IMR-90 (cell line): Measurements from ENCODE around the gene HYAL1. TPM values are rescaled to one million over a fixed set of nuclear protein-coding genes. Genes with fewer than 3 reads are reported as not detected.

Source experiments
- ATAC-seq: fragments of 200-7000 bp; cut with Tn5 transposase; 2 replicates; pipeline ENCODE4 v1.9.1; 2020; ENCODE audit warnings: low read depth, mild to moderate bottlenecking, moderate library complexity
- BruUV-seq: library from RNA; stranded (reverse); fragments of 400-500 nt; replicated peaks from 2 replicates; lab custom pipeline; 2021; lab: Mats Ljungman, UMichigan
- CTCF ChIA-PET: fragments of 300-600 bp; formaldehyde crosslinking; extraction: SDS; loops from one replicate; lab custom pipeline; 2021; ENCODE audit warnings: antibody characterized with exemption; lab: Yijun Ruan, JAX
- POLR2A ChIA-PET: fragments of 300-600 bp; sonication (Branson Sonifier 250); formaldehyde crosslinking; loops from one replicate; lab custom pipeline; 2022; ENCODE audit warnings: antibody characterized with exemption; ENCODE audit not compliant: unreplicated experiment; lab: Charles Lee
- DNase-seq: peaks from one replicate; pipeline ENCODE4 v3.0.0; 2013
- H2AFZ ChIP-seq: replicated peaks from 2 replicates; pipeline ENCODE3; 2013; ENCODE audit warnings: low read length, mild to moderate bottlenecking; ENCODE audit not compliant: poor library complexity
- H2AK5ac ChIP-seq: 2 replicates; pipeline ENCODE4 v1.6.1; 2013; ENCODE audit warnings: low read depth, low read length, inconsistent platforms
- H2AK9ac ChIP-seq: replicated peaks from 2 replicates; pipeline ENCODE3; 2013; ENCODE audit warnings: mild to moderate bottlenecking, low read depth, low read length, moderate library complexity; ENCODE audit not compliant: poor library complexity
- H2BK120ac ChIP-seq: 2 replicates; pipeline ENCODE4 v1.6.1; 2013; ENCODE audit warnings: low read depth, low read length, inconsistent platforms
- H2BK15ac ChIP-seq: 3 replicates; pipeline ENCODE4 v1.6.1; 2013; ENCODE audit warnings: low read depth, low read length, inconsistent platforms
- H2BK20ac ChIP-seq: 2 replicates; pipeline ENCODE4 v1.6.1; 2013; ENCODE audit warnings: low read depth, mild to moderate bottlenecking, inconsistent platforms, low read length, moderate library complexity
- H2BK5ac ChIP-seq: 2 replicates; pipeline ENCODE4 v1.6.1; 2013; ENCODE audit warnings: mild to moderate bottlenecking, low read depth, low read length, inconsistent platforms; ENCODE audit not compliant: poor library complexity, severe bottlenecking
- H3K14ac ChIP-seq: replicated peaks from 2 replicates; pipeline ENCODE4 v1.6.1; 2013; ENCODE audit warnings: low read depth, low read length, inconsistent platforms
- H3K18ac ChIP-seq: 2 replicates; pipeline ENCODE4 v1.6.1; 2013; ENCODE audit warnings: low read depth, low read length, control low read depth
- H3K23ac ChIP-seq: 2 replicates; pipeline ENCODE4 v1.6.1; 2013; ENCODE audit warnings: low read depth, low read length, inconsistent platforms
- H3K27ac ChIP-seq: 2 replicates; pipeline ENCODE4 v1.5.1; 2013; ENCODE audit warnings: mild to moderate bottlenecking, control low read depth, low read length; ENCODE audit not compliant: insufficient read depth
- H3K27me3 ChIP-seq: 2 replicates; pipeline ENCODE4 v1.6.1; 2013; ENCODE audit warnings: low read length; ENCODE audit not compliant: control insufficient read depth, insufficient read depth
- H3K36me3 ChIP-seq: 2 replicates; pipeline ENCODE4 v1.6.1; 2013; ENCODE audit warnings: low read length, mixed read lengths; ENCODE audit not compliant: control insufficient read depth, insufficient read depth
- H3K4ac ChIP-seq: 2 replicates; pipeline ENCODE4 v1.6.1; 2013; ENCODE audit warnings: low read depth, low read length, inconsistent platforms
- H3K4me1 ChIP-seq: 2 replicates; pipeline ENCODE4 v1.6.1; 2013; ENCODE audit warnings: low read length, mixed read lengths; ENCODE audit not compliant: control insufficient read depth, insufficient read depth
- H3K4me2 ChIP-seq: 2 replicates; pipeline ENCODE4 v1.6.1; 2013; ENCODE audit warnings: low read depth, mild to moderate bottlenecking, control low read depth, low read length, moderate library complexity
- H3K4me3 ChIP-seq: 2 replicates; pipeline ENCODE4 v1.5.1; 2013; ENCODE audit warnings: low read depth, mild to moderate bottlenecking, control low read depth, low read length, moderate library complexity; ENCODE audit not compliant: insufficient read depth
- H3K56ac ChIP-seq: 2 replicates; pipeline ENCODE4 v1.6.1; 2013; ENCODE audit warnings: low read length, inconsistent platforms; ENCODE audit not compliant: insufficient read depth; ENCODE audit errors: extremely low read depth
- H3K79me1 ChIP-seq, 2 experiments: 2 replicates each; pipeline ENCODE4 v1.6.1; 2013; ENCODE audit warnings: low read length in 2 of 2, inconsistent platforms in 1 of 2, low read depth in 1 of 2
- H3K9ac ChIP-seq: 2 replicates; pipeline ENCODE4 v1.6.1; 2013; ENCODE audit warnings: low read depth, low read length, control low read depth
- H3K9me1 ChIP-seq: 2 replicates; pipeline ENCODE4 v1.6.1; 2013; ENCODE audit warnings: low read length, inconsistent platforms; ENCODE audit not compliant: insufficient read depth
- H3K9me3 ChIP-seq: 2 replicates; pipeline ENCODE4 v1.6.1; 2013; ENCODE audit warnings: low read length; ENCODE audit not compliant: control insufficient read depth, insufficient read depth
- H4K20me1 ChIP-seq: 2 replicates; pipeline ENCODE4 v1.6.1; 2013; ENCODE audit warnings: low read length, inconsistent platforms; ENCODE audit not compliant: insufficient read depth
- H4K5ac ChIP-seq: 2 replicates; pipeline ENCODE4 v1.6.1; 2013; ENCODE audit warnings: mild to moderate bottlenecking, low read depth, low read length, control low read depth
- H4K8ac ChIP-seq, 2 experiments: 2 replicates each; pipeline ENCODE4 v1.6.1; 2013; ENCODE audit warnings: low read depth in 2 of 2, low read length in 2 of 2, control low read depth in 1 of 2, inconsistent platforms in 1 of 2
- H4K91ac ChIP-seq: 2 replicates; pipeline ENCODE4 v1.6.1; 2013; ENCODE audit warnings: low read depth, low read length, inconsistent platforms; ENCODE audit not compliant: insufficient read depth
- FOS ChIP-seq: fragments of 150-350 bp; IDR thresholded peaks from 2 replicates; pipeline ENCODE4 v1.6.1; 2016; ENCODE audit warnings: low read depth, low read length
- RAD21 ChIP-seq: IDR thresholded peaks from 2 replicates; pipeline ENCODE4 v1.6.1; 2012; ENCODE audit warnings: low read length, improper control_type of control experiment
- WGBS, 2 experiments: methylation state at CpG; one replicate each; pipeline versions ENCODE4 v1.1.5 to v1.1.7; 2013; ENCODE audit warnings: missing lambda C conversion rate in 2 of 2; ENCODE audit not compliant: insufficient read length in 1 of 2; ENCODE audit errors: extremely low coverage in 2 of 2; 5-methylcytosine and 5-hydroxymethylcytosine counted together
- dilution Hi-C: fragments of 300-500 bp; cut with HindIII; formaldehyde crosslinking; loops from one replicate; pipeline ENCODE4 v1.14.3; 2018; ENCODE audit warnings: low sequenced_read_pairs; ENCODE audit not compliant: unreplicated experiment
- in situ Hi-C: fragments of 300-500 bp; cut with MboI; formaldehyde crosslinking; loops from 3 replicates; pipeline ENCODE4 v1.14.3; 2019; ENCODE audit warnings: low sequenced_read_pairs, inconsistent platforms, mixed read lengths
- intact Hi-C: fragments of 100-400 bp; cut with micrococcal nuclease; formaldehyde crosslinking; loops from 2 replicates; pipeline ENCODE4 v1.10.0; 2022
- polyA plus RNA-seq, 3 experiments: library from polyadenylated mRNA; depleted of rRNA; stranded (reverse); fragments of >200 nt; gene quantifications; 2 replicates each; pipeline ENCODE4 v1.2.3, GENCODE V29; 2012; ENCODE audit warnings: low replicate concordance in 1 of 3
- total RNA-seq: library from RNA; depleted of rRNA; stranded (reverse); fragments of >200 nt; gene quantifications from 2 replicates; pipeline ENCODE4 v1.2.3, GENCODE V29; 2012

HYAL1 gene
- total and polyA plus RNA-seq, 2 of the 4 experiments (the other 2 are of a cell fraction): 0.32 to 0.36 TPM

- Histone ChIP-seq H3K56ac (no peak overlapping the region), H2AFZ (no peak overlapping the region), H3K36me3 (peaks cover 38% of the 10 kb centered on the region), H3K79me1 (peaks cover 29 to 51% of the 10 kb centered on the region in 2 experiments), H2AK5ac (no peak overlapping the region), H4K20me1 (0 out of 2 replicates have a peak, but pooled peaks cover 18% of the 10 kb centered on the region), H3K9ac (no peak overlapping the region), H4K5ac (no peak overlapping the region), H2BK120ac (no peak overlapping the region), H2BK15ac (no peak overlapping the region), H4K91ac (no peak overlapping the region), H2AK9ac (peak overlapping the region; percentile 68), H3K4me3 (no peak overlapping the region), H2BK5ac (no peak overlapping the region), H3K9me3 (no peaks in the 10 kb centered on the region), H4K8ac (no peak overlapping the region), H2BK20ac (no peak overlapping the region), H3K4me2 (no peak overlapping the region), H3K23ac (no peak overlapping the region), H3K27me3 (no peaks in the 10 kb centered on the region), H3K9me1 (peaks cover 23% of the 10 kb centered on the region), H3K27ac (no peak overlapping the region), H3K4ac (no peak overlapping the region; the same call in 1 of the 2 replicates), H3K18ac (no peak overlapping the region), H3K14ac (no peak overlapping the region), H3K4me1 (peaks cover 16% of the 10 kb centered on the region)
- BruUV-seq: no TSS peak
- in situ Hi-C loops (no loop called here), dilution Hi-C loops (no loop called here), intact Hi-C loops (no loop called here)
- DNase-seq: peak; percentile 28
- POLR2A ChIA-PET: no interaction called here
- no CpG with 5 or more reads among the region's 9 CpGs for WGBS, 2 experiments
- CTCF ChIA-PET: no interaction called here
- TF ChIP-seq RAD21 (no peak), FOS (0 out of 2 replicates have a peak, but pooled peaks have one; percentile 5)
- ATAC-seq: no peak
These were observed 13.4 kb upstream of the HYAL1 start for GRCh38 chr3:50316657-50317242.
